Measurements from ENCODE around the gene THSD7B.
"Not testable (repeated sequence)": the region's sequence is repeated elsewhere in the genome, so short reads cannot be mapped to it uniquely, and the experiment has no call there.

Gene THSD7B

GRCh38 chr2:137051778-137052398 is 286.5 kb downstream of the THSD7B start:
- Histone ChIP-seq H3K9ac (ENCODE audit: low read depth, low read length) (no peak overlapping the region), H3K4me1 (ENCODE audit: insufficient read depth, low read length) (no peaks in the 10 kb centered on the region), H3K9me3 (ENCODE audit: insufficient read depth, low read depth, low read length) (no peaks in the 10 kb centered on the region), H3K27me3 (ENCODE audit: insufficient read depth, low read length) (no peaks in the 10 kb centered on the region), H3K27ac (ENCODE audit: low read length) (no peak overlapping the region), H3K4me3 (ENCODE audit: low read length) (no peak overlapping the region), H3K36me3 (ENCODE audit: insufficient read depth, low read depth, low read length) (no peaks in the 10 kb centered on the region)

- Histone ChIP-seq H3K27me3 (ENCODE audit: insufficient read depth, low read length) (no peaks in the 10 kb centered on the region), H3K27ac (ENCODE audit: low read length) (no peak overlapping the region), H3K36me3 (ENCODE audit: insufficient read depth, low read depth, low read length) (no peaks in the 10 kb centered on the region), H3K9me3 (ENCODE audit: insufficient read depth, low read depth, low read length) (no peaks in the 10 kb centered on the region), H3K4me1 (ENCODE audit: insufficient read depth, low read length) (no peaks in the 10 kb centered on the region), H3K4me3 (ENCODE audit: low read length) (no peak overlapping the region), H3K9ac (ENCODE audit: low read depth, low read length) (no peak overlapping the region)
These were observed 291.4 kb downstream of the THSD7B start for GRCh38 chr2:137056704-137057103.

- not testable (repeated sequence) for H3K9ac ChIP-seq (ENCODE audit: low read depth, low read length); H3K27me3 ChIP-seq (ENCODE audit: insufficient read depth, low read length); H3K4me3 ChIP-seq (ENCODE audit: low read length); H3K4me1 ChIP-seq (ENCODE audit: insufficient read depth, low read length); H3K9me3 ChIP-seq (ENCODE audit: insufficient read depth, low read depth, low read length); H3K36me3 ChIP-seq (ENCODE audit: insufficient read depth, low read depth, low read length); H3K27ac ChIP-seq (ENCODE audit: low read length)
These were observed 310.9 kb downstream of the THSD7B start for GRCh38 chr2:137076111-137076765.

- Histone ChIP-seq H3K4me3 (ENCODE audit: low read length) (no peak overlapping the region), H3K27me3 (ENCODE audit: insufficient read depth, low read length) (no peaks in the 10 kb centered on the region), H3K9me3 (ENCODE audit: insufficient read depth, low read depth, low read length) (no peaks in the 10 kb centered on the region), H3K36me3 (ENCODE audit: insufficient read depth, low read depth, low read length) (no peaks in the 10 kb centered on the region), H3K4me1 (ENCODE audit: insufficient read depth, low read length) (no peaks in the 10 kb centered on the region; the same call in 1 of the 2 replicates), H3K9ac (ENCODE audit: low read depth, low read length) (no peak overlapping the region), H3K27ac (ENCODE audit: low read length) (no peak overlapping the region)
These were observed 326.4 kb downstream of the THSD7B start for GRCh38 chr2:137091704-137092103.

GRCh38 chr2:137093116-137093515 is 327.8 kb downstream of the THSD7B start:
- no peak overlapping the region for H3K4me3 ChIP-seq (ENCODE audit: low read length)
- H3K9ac ChIP-seq (ENCODE audit: low read depth, low read length), result no peak overlapping the region
- no peak overlapping the region for H3K27ac ChIP-seq (ENCODE audit: low read length)
- H3K9me3 ChIP-seq (ENCODE audit: insufficient read depth, low read depth, low read length), result no peaks in the 10 kb centered on the region
- no peaks in the 10 kb centered on the region; the same call in 1 of the 2 replicates for H3K4me1 ChIP-seq (ENCODE audit: insufficient read depth, low read length)
- no peaks in the 10 kb centered on the region for H3K36me3 ChIP-seq (ENCODE audit: insufficient read depth, low read depth, low read length)
- no peaks in the 10 kb centered on the region for H3K27me3 ChIP-seq (ENCODE audit: insufficient read depth, low read length)

- Histone ChIP-seq H3K27me3 (ENCODE audit: insufficient read depth, low read length) (no peaks in the 10 kb centered on the region), H3K9me3 (ENCODE audit: insufficient read depth, low read depth, low read length) (no peaks in the 10 kb centered on the region), H3K27ac (ENCODE audit: low read length) (no peak overlapping the region)
These were observed 330.8 kb downstream of the THSD7B start for GRCh38 chr2:137096187-137096586.

GRCh38 chr2:137096693-137097092 is 331.3 kb downstream of the THSD7B start:
- Histone ChIP-seq H3K27me3 (ENCODE audit: insufficient read depth, low read length) (no peaks in the 10 kb centered on the region), H3K36me3 (ENCODE audit: insufficient read depth, low read depth, low read length) (no peaks in the 10 kb centered on the region), H3K9ac (ENCODE audit: low read depth, low read length) (no peak overlapping the region), H3K9me3 (ENCODE audit: insufficient read depth, low read depth, low read length) (no peaks in the 10 kb centered on the region), H3K27ac (ENCODE audit: low read length) (no peak overlapping the region), H3K4me1 (ENCODE audit: insufficient read depth, low read length) (no peaks in the 10 kb centered on the region; the same call in 1 of the 2 replicates), H3K4me3 (ENCODE audit: low read length) (no peak overlapping the region)

More at GRCh38 chr2:137096187-137096586, 330.8 kb downstream of the THSD7B start:
- Histone ChIP-seq H3K4me3 (ENCODE audit: low read length) (no peak overlapping the region), H3K4me1 (ENCODE audit: insufficient read depth, low read length) (no peaks in the 10 kb centered on the region; the same call in 1 of the 2 replicates), H3K36me3 (ENCODE audit: insufficient read depth, low read depth, low read length) (no peaks in the 10 kb centered on the region), H3K9ac (ENCODE audit: low read depth, low read length) (no peak overlapping the region)

- H3K27ac ChIP-seq (ENCODE audit: low read length); H3K4me1 ChIP-seq (ENCODE audit: insufficient read depth, low read length); H3K4me3 ChIP-seq (ENCODE audit: low read length); H3K27me3 ChIP-seq (ENCODE audit: insufficient read depth, low read length); H3K9ac ChIP-seq (ENCODE audit: low read depth, low read length); H3K9me3 ChIP-seq (ENCODE audit: insufficient read depth, low read depth, low read length); H3K36me3 ChIP-seq (ENCODE audit: insufficient read depth, low read depth, low read length): not testable (repeated sequence)
These were observed 336.5 kb downstream of the THSD7B start for GRCh38 chr2:137101814-137102213.

GRCh38 chr2:137107904-137108303 is 342.6 kb downstream of the THSD7B start:
- Histone ChIP-seq H3K27me3 (ENCODE audit: insufficient read depth, low read length) (no peaks in the 10 kb centered on the region), H3K4me1 (ENCODE audit: insufficient read depth, low read length) (no peaks in the 10 kb centered on the region), H3K9ac (ENCODE audit: low read depth, low read length) (no peak overlapping the region), H3K36me3 (ENCODE audit: insufficient read depth, low read depth, low read length) (no peaks in the 10 kb centered on the region), H3K27ac (ENCODE audit: low read length) (no peak overlapping the region), H3K4me3 (ENCODE audit: low read length) (no peak overlapping the region), H3K9me3 (ENCODE audit: insufficient read depth, low read depth, low read length) (no peaks in the 10 kb centered on the region)

- Histone ChIP-seq H3K27ac (ENCODE audit: low read length) (no peak overlapping the region), H3K9me3 (ENCODE audit: insufficient read depth, low read depth, low read length) (no peaks in the 10 kb centered on the region), H3K27me3 (ENCODE audit: insufficient read depth, low read length) (no peaks in the 10 kb centered on the region), H3K9ac (ENCODE audit: low read depth, low read length) (no peak overlapping the region), H3K4me1 (ENCODE audit: insufficient read depth, low read length) (no peaks in the 10 kb centered on the region), H3K36me3 (ENCODE audit: insufficient read depth, low read depth, low read length) (no peaks in the 10 kb centered on the region), H3K4me3 (ENCODE audit: low read length) (no peak overlapping the region)
These were observed 346.6 kb downstream of the THSD7B start for GRCh38 chr2:137111896-137112295.

- Histone ChIP-seq H3K9me3 (ENCODE audit: insufficient read depth, low read depth, low read length) (no peaks in the 10 kb centered on the region), H3K9ac (ENCODE audit: low read depth, low read length) (no peak overlapping the region), H3K4me1 (ENCODE audit: insufficient read depth, low read length) (no peaks in the 10 kb centered on the region), H3K27ac (ENCODE audit: low read length) (no peak overlapping the region), H3K27me3 (ENCODE audit: insufficient read depth, low read length) (no peaks in the 10 kb centered on the region), H3K4me3 (ENCODE audit: low read length) (no peak overlapping the region), H3K36me3 (ENCODE audit: insufficient read depth, low read depth, low read length) (no peaks in the 10 kb centered on the region)
These were observed 349.9 kb downstream of the THSD7B start for GRCh38 chr2:137115081-137115794.

GRCh38 chr2:137115795-137116089 is 350.4 kb downstream of the THSD7B start:
- Histone ChIP-seq H3K9ac (ENCODE audit: low read depth, low read length) (no peak overlapping the region), H3K4me3 (ENCODE audit: low read length) (no peak overlapping the region), H3K9me3 (ENCODE audit: insufficient read depth, low read depth, low read length) (no peaks in the 10 kb centered on the region), H3K36me3 (ENCODE audit: insufficient read depth, low read depth, low read length) (no peaks in the 10 kb centered on the region), H3K27ac (ENCODE audit: low read length) (no peak overlapping the region), H3K4me1 (ENCODE audit: insufficient read depth, low read length) (no peaks in the 10 kb centered on the region), H3K27me3 (ENCODE audit: insufficient read depth, low read length) (no peaks in the 10 kb centered on the region)
